Measurements from ENCODE around the gene TUBG1. TPM values are rescaled to one million over a fixed set of nuclear protein-coding genes. Genes with fewer than 3 reads are reported as not detected.

The TUBG1 gene
- polyA plus RNA-seq, 1 donor (not counting 4 experiments of a cell fraction or from before 2014, with no cell fraction given): 54.8 TPM

DNA sequence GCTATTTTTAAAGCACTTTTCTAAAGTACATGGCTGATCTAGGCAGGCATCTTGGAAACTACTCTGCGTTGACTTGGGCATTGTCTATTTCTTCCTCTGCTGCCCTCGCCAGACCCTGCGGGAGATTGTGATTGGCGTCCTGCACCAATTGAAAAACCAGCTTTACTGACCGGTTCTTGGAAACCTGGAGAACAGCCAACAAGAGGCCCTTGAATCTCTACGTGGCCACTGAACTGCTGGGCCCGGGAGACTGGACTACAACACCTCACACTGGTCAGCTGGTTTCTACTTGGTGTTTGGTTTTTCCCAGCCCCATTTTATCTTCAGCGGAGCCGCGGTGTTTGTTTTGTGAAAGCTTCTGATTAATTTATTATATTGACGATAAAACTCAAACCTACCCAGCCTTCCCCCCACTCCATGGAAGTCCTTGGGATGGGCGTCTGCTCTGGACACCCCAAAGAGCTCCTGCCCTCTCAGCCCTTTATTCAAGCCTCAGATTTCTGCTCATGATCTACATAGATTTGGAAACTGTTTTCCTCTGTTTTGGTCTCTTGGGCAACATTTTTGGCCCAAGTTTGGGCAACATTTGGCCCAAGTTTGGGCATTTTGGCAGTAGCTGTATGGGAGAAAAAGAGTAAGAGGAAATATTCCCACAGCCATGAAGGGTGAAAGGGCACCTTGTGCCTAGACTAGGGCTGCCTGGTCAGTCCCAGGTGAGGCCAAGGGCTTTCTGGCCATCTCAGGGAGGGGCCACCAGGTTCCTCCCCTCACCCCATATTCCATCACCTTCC is 37.9 kb upstream of the TUBG1 start:
- Histone ChIP-seq H3K36me3 (ENCODE audit: control insufficient read depth in 2 of 2, extremely low read depth in 1 of 2, insufficient read depth in 2 of 2, low read length in 2 of 2) (peaks cover 39 to 47% of the 10 kb centered on the region in 2 experiments), H3K27me3 (ENCODE audit: control insufficient read depth, extremely low read depth, insufficient read depth, low read length) (no peaks in the 10 kb centered on the region), H3K9me3 (ENCODE audit: control insufficient read depth, low read depth, low read length) (no peaks in the 10 kb centered on the region), H3K27ac (ENCODE audit: control insufficient read depth, insufficient read depth, low read length) (no peak overlapping the region), H3K79me2 (ENCODE audit: control insufficient read depth, insufficient read depth, low read length) (peaks cover 45% of the 10 kb centered on the region), H3K9ac (ENCODE audit: control insufficient read depth, extremely low read depth, insufficient read depth, low read length) (no peak overlapping the region), H3K4me1 (ENCODE audit: control insufficient read depth, extremely low read depth, insufficient read depth, low read length) (peaks cover 12% of the 10 kb centered on the region), H2AFZ (ENCODE audit: control insufficient read depth, low read length) (no peak overlapping the region), H3K4me3 (ENCODE audit: control insufficient read depth in 2 of 3, extremely low read depth in 1 of 3, insufficient read depth in 2 of 3, low read depth in 1 of 3, low read length in 3 of 3) (no peak overlapping the region), H3K4me2 (ENCODE audit: control insufficient read depth, extremely low read depth, insufficient read depth, low read depth, low read length) (no peak overlapping the region), H4K20me1 (ENCODE audit: control insufficient read depth, extremely low read depth, insufficient read depth, low read length) (no peaks in the 10 kb centered on the region), H3K9me1 (ENCODE audit: control insufficient read depth, extremely low read depth, insufficient read depth, low read length) (no peaks in the 10 kb centered on the region)
- no peak for DNase-seq (ENCODE audit: low read depth, low spot score)
- TF ChIP-seq CTCF (optimal IDR thresholded peaks at IDR 0.05 in 1 of 3, IDR thresholded peaks at IDR 0.05 in 1 of 3, conservative IDR thresholded peaks at IDR 0.05 in 1 of 3; ENCODE audit: extremely low read depth in 1 of 3, insufficient read depth in 2 of 3, low read length in 3 of 3) (no peak), EZH2 (IDR thresholded peaks at IDR 0.05; ENCODE audit: low read length) (no peak)
- no peak for FAIRE-seq
- dilution Hi-C loops (cut with MboI; ENCODE audit: extremely low pct_ligation_motif_present, low sequenced_read_pairs): no loop called here

DNA sequence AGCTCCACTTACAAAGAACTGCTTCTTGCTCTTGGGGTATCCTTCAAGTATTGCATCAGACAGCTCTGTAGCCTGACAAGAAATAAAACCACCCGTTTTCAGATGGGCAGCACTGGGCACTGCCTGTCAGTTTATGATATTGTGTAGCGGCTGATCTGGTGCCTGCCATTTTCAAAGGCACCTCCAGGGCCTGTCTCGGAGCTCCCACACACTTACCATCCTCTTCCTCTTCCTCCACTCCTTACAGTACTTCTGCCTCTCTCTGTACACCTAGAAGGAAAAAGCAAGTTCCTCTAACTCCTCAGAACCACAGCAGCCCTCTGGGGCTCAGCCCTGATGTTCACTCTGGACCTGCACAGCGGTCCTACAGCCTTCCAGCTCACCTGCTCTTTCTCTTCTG is 36.4 kb upstream of the TUBG1 start:
- Histone ChIP-seq H3K36me3 (ENCODE audit: control insufficient read depth in 2 of 2, extremely low read depth in 1 of 2, insufficient read depth in 2 of 2, low read length in 2 of 2) (peaks cover 39 to 47% of the 10 kb centered on the region in 2 experiments), H3K9me1 (ENCODE audit: control insufficient read depth, extremely low read depth, insufficient read depth, low read length) (no peaks in the 10 kb centered on the region), H3K9me3 (ENCODE audit: control insufficient read depth, low read depth, low read length) (no peaks in the 10 kb centered on the region), H4K20me1 (ENCODE audit: control insufficient read depth, extremely low read depth, insufficient read depth, low read length) (no peaks in the 10 kb centered on the region), H3K4me2 (ENCODE audit: control insufficient read depth, extremely low read depth, insufficient read depth, low read depth, low read length) (no peak overlapping the region), H2AFZ (ENCODE audit: control insufficient read depth, low read length) (no peak overlapping the region), H3K4me3 (ENCODE audit: control insufficient read depth in 2 of 3, extremely low read depth in 1 of 3, insufficient read depth in 2 of 3, low read depth in 1 of 3, low read length in 3 of 3) (no peak overlapping the region), H3K27ac (ENCODE audit: control insufficient read depth, insufficient read depth, low read length) (no peak overlapping the region), H3K4me1 (ENCODE audit: control insufficient read depth, extremely low read depth, insufficient read depth, low read length) (peaks cover 12% of the 10 kb centered on the region), H3K79me2 (ENCODE audit: control insufficient read depth, insufficient read depth, low read length) (peaks cover 48% of the 10 kb centered on the region), H3K27me3 (ENCODE audit: control insufficient read depth, extremely low read depth, insufficient read depth, low read length) (no peaks in the 10 kb centered on the region), H3K9ac (ENCODE audit: control insufficient read depth, extremely low read depth, insufficient read depth, low read length) (no peak overlapping the region)
- no peak for FAIRE-seq
- dilution Hi-C loops (cut with MboI; ENCODE audit: extremely low pct_ligation_motif_present, low sequenced_read_pairs): no loop called here
- TF ChIP-seq CTCF (optimal IDR thresholded peaks at IDR 0.05 in 1 of 3, IDR thresholded peaks at IDR 0.05 in 1 of 3, conservative IDR thresholded peaks at IDR 0.05 in 1 of 3; ENCODE audit: extremely low read depth in 1 of 3, insufficient read depth in 2 of 3, low read length in 3 of 3) (no peak), EZH2 (IDR thresholded peaks at IDR 0.05; ENCODE audit: low read length) (no peak)
- no peak for DNase-seq (ENCODE audit: low read depth, low spot score)

All from keratinocyte (primary cell).